T-cell (primary cell): Measurements from ENCODE around the gene MEAF6. TPM values are rescaled to one million over a fixed set of nuclear protein-coding genes. Genes with fewer than 3 reads are reported as not detected.
"Not testable (repeated sequence)": the region's sequence is repeated elsewhere in the genome, so short reads cannot be mapped to it uniquely, and the experiment has no call there.

Experiments
- ATAC-seq, 4 experiments: fragments of 200-7000 bp in 3 of 4; fragments of 150-1000 bp in 1 of 4; cut with Tn5 transposase; replicated peaks in 1 of 4; 1 replicate in 3 of 4; 2 replicates in 1 of 4; pipeline ENCODE4 v1.10.0; 2021; ENCODE audit warnings: moderate library complexity in 3 of 4, mild to moderate bottlenecking in 2 of 4, moderate number of reproducible peaks in 1 of 4
- CTCF ChIA-PET, 2 donors: fragments of 300-600 bp; sonication (Branson Sonifier 250); formaldehyde crosslinking; loops; one replicate each; lab custom pipeline; 2022; ENCODE audit warnings: antibody characterized with exemption in 2 of 2; lab: Charles Lee
- POLR2A ChIA-PET, 2 donors: fragments of 300-600 bp; sonication (Branson Sonifier 250); formaldehyde crosslinking; loops; one replicate each; lab custom pipeline; 2022; ENCODE audit warnings: antibody characterized with exemption in 2 of 2; lab: Charles Lee
- DNase-seq, 35 experiments: peaks; one replicate each; pipeline versions ENCODE4 v3.0.0 to v3.0.0-alpha.2; 2013 to 2023
- H3K27ac ChIP-seq: one replicate; pipeline ENCODE4 v1.5.1; 2013; ENCODE audit warnings: low read length
- H3K27me3 ChIP-seq, 2 experiments: replicated peaks in 1 of 2; 1 replicate in 1 of 2; 2 replicates in 1 of 2; pipeline versions ENCODE4 v1.6.1 to v1.7.0; 2013; ENCODE audit warnings: low read length in 1 of 2, mixed read lengths in 1 of 2; ENCODE audit not compliant: control insufficient read depth in 2 of 2, insufficient read depth in 2 of 2; ENCODE audit errors: extremely low read depth in 1 of 2
- H3K36me3 ChIP-seq, 2 donors: 1 replicate in 1 of 2; 2 replicates in 1 of 2; pipeline versions ENCODE4 v1.6.1 to v1.7.0; 2013; ENCODE audit warnings: low read length in 1 of 2; ENCODE audit not compliant: control insufficient read depth in 2 of 2, insufficient read depth in 1 of 2; ENCODE audit errors: extremely low read depth in 1 of 2
- H3K4me1 ChIP-seq, 2 experiments: 1 replicate in 1 of 2; 2 replicates in 1 of 2; pipeline versions ENCODE4 v1.6.1 to v1.7.0; 2013; ENCODE audit warnings: low read length in 2 of 2, mixed read lengths in 1 of 2; ENCODE audit not compliant: insufficient read depth in 2 of 2, control insufficient read depth in 1 of 2; ENCODE audit errors: extremely low read depth in 1 of 2
- H3K4me3 ChIP-seq, 2 donors: 1 replicate in 1 of 2; 2 replicates in 1 of 2; pipeline versions ENCODE4 v1.5.1 to v1.7.0; 2013; ENCODE audit warnings: mild to moderate bottlenecking in 2 of 2, low read length in 1 of 2, moderate library complexity in 1 of 2; ENCODE audit not compliant: control insufficient read depth in 1 of 2; ENCODE audit errors: extremely low read depth in 1 of 2
- H3K9me3 ChIP-seq: 2 replicates; pipeline ENCODE4 v1.7.0; 2013
- H3K27ac Mint-ChIP-seq, 2 donors: one replicate each; pipeline ENCODE4 v1.8.0; 2020 to 2021; ENCODE audit warnings: mild to moderate bottlenecking in 2 of 2, mixed read lengths in 2 of 2
- H3K27me3 Mint-ChIP-seq, 2 donors: one replicate each; pipeline ENCODE4 v1.8.0; 2021 to 2022; ENCODE audit warnings: mixed read lengths in 2 of 2
- H3K36me3 Mint-ChIP-seq: one replicate; pipeline ENCODE4 v1.8.0; 2021; ENCODE audit warnings: mixed read lengths
- H3K4me1 Mint-ChIP-seq, 3 donors: one replicate each; pipeline ENCODE4 v1.8.0; 2020 to 2022; ENCODE audit warnings: mixed read lengths in 3 of 3, mild to moderate bottlenecking in 1 of 3
- H3K4me3 Mint-ChIP-seq, 3 donors: one replicate each; pipeline ENCODE4 v1.8.0; 2020 to 2022; ENCODE audit warnings: mild to moderate bottlenecking in 3 of 3, mixed read lengths in 3 of 3, moderate library complexity in 3 of 3
- H3K9me3 Mint-ChIP-seq, 3 donors: one replicate each; pipeline ENCODE4 v1.8.0; 2020 to 2022; ENCODE audit warnings: mixed read lengths in 3 of 3
- WGBS: methylation state at CpG from one replicate; pipeline ENCODE4 v1.1.5; 2013; ENCODE audit warnings: missing lambda C conversion rate; ENCODE audit not compliant: insufficient coverage; 5-methylcytosine and 5-hydroxymethylcytosine counted together
- total RNA-seq, 35 experiments: library from RNA in 6 of 35; stranded (reverse) in 6 of 35; fragments of 120-200 nt in 1 of 35; gene quantifications; one replicate each; pipeline versions ENCODE4 v1.2.1 to v1.2.4 and lab custom pipeline; 2013 to 2026

The MEAF6 gene
- total RNA-seq, 5 donors from 2014 or later (not counting 1 experiment from before 2014, with no cell fraction given): 54.0 to 86.3 (median 84.9) TPM

DNA sequence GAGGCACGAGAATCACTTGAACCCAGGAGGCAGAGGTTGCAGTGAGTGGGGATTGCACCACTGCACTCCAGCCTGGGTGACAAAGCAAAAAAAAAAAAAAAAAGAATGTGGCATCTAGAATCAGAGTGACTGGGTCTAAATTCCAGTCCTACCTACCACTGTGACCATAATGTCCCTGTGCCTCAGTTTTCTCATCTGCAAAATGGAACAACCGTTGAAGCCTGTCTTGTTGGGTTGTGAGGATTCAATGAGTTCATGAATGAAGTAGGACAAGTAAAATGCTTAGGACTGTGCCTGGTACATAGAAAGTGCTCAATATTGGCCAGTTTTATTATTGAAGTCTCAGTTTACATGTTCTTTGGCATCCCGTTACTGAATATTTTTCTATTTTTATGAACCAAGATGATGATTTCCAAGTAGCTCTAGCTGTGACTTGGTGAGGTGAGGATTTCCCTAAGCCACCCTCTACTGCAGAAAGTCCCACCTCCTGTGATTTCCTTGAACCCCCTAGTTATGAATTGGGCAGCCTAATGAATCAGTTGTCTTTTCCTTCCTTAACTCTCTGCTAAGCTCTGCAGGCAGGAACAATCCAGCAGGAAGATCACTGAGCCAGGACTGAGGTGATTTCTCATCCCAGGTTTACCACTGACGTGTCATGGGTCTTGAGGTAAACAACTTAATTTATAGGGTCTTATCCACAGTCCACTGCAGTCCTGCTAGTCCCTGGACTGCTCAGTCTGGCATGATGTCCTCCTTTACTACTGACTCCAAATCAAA lies 18.9 kb upstream of the MEAF6 start:
- H3K27me3 Mint-ChIP-seq: no peaks in the 10 kb centered on the region

GRCh38 chr1:37532418-37533156 lies 18.0 kb upstream of the MEAF6 start:
- not testable (repeated sequence) for H3K9me3 Mint-ChIP-seq, H3K27me3 ChIP-seq, H3K27ac Mint-ChIP-seq, H3K27me3 Mint-ChIP-seq, H3K4me3 ChIP-seq, H3K9me3 ChIP-seq, H3K4me1 ChIP-seq, H3K4me3 Mint-ChIP-seq, DNase-seq, ATAC-seq, H3K27ac ChIP-seq, H3K4me1 Mint-ChIP-seq
- 93% methylated on average over 4 of the region's 4 CpGs for WGBS
- ChIA-PET POLR2A (interaction anchor here (0.6 to 0.7 kb wide), 2 partner anchors 45 to 56 kb away, joined by 3 to 7 read pairs; no protein-coding TSS in a partner anchor), CTCF (interaction anchor here in 1 of 2 donors (0.6 kb wide), 1 partner anchor 87 kb away, joined by 5 read pairs; no protein-coding TSS in a partner anchor)
- peaks cover 29% of the 10 kb centered on the region for H3K36me3 Mint-ChIP-seq
- H3K36me3 ChIP-seq: peaks cover 0 to 25% of the 10 kb centered on the region in 2 donors

More for the DNA sequence above, 18.9 kb upstream of the MEAF6 start:
- ATAC-seq: no peak
- peaks cover 2 to 32% of the 10 kb centered on the region in 2 donors for H3K36me3 ChIP-seq
- H3K9me3 ChIP-seq: no peaks in the 10 kb centered on the region
- no peak overlapping the region for H3K27ac ChIP-seq
- Mint-ChIP-seq H3K27ac (no peak overlapping the region), H3K36me3 (peaks cover 38% of the 10 kb centered on the region), H3K9me3 (no peaks in the 10 kb centered on the region), H3K4me3 (no peak overlapping the region), H3K4me1 (peaks cover 0 to 10% (median 5%) of the 10 kb centered on the region in 3 donors)
- ChIA-PET CTCF (no interaction called here), POLR2A (no interaction called here)
- H3K27me3 ChIP-seq: no peaks in the 10 kb centered on the region
- 100% methylated on average over 2 of the region's 4 CpGs for whole genome bisulfite sequencing
- H3K4me1 ChIP-seq: no peaks in the 10 kb centered on the region
- no peak for DNase-seq
- no peak overlapping the region for H3K4me3 ChIP-seq

DNA sequence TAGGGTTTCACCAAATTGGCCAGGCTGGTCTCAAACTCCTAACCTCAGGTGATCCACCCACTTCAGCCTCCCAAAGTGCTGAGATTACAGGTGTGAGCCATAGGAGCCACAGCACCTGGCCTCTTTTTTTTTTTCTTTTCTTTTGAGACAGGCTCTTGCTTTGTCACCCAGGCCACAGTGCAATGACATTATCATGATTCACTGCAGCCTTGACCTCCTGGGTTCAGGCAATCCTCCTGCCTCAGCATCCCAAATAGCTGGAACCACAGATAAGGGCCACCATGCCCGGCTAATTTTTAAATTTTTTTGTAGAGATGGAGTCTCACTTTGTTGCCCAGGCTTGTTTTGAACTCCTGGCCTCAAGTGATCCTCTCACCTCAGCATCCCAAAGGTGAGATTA lies 15.3 kb upstream of the MEAF6 start:
- H3K27me3 ChIP-seq, DNase-seq, H3K9me3 Mint-ChIP-seq, H3K27ac ChIP-seq, CTCF ChIA-PET, H3K4me1 Mint-ChIP-seq, H3K36me3 ChIP-seq, H3K27ac Mint-ChIP-seq, H3K4me1 ChIP-seq, H3K4me3 ChIP-seq, H3K27me3 Mint-ChIP-seq, H3K4me3 Mint-ChIP-seq, ATAC-seq, H3K9me3 ChIP-seq, POLR2A ChIA-PET: not testable (repeated sequence)
- peaks cover 11% of the 10 kb centered on the region for H3K36me3 Mint-ChIP-seq
- WGBS: no CpG with 5 or more reads among the region's 1 CpG

- peaks cover 21 to 28% (median 24%) of the 10 kb centered on the region in 3 donors for H3K4me1 Mint-ChIP-seq
- Histone ChIP-seq H3K27me3 (no peaks in the 10 kb centered on the region), H3K27ac (no peak overlapping the region), H3K36me3 (no peaks in the 10 kb centered on the region), H3K4me1 (peaks cover 0 to 14% of the 10 kb centered on the region in 2 experiments), H3K9me3 (no peaks in the 10 kb centered on the region), H3K4me3 (peak overlapping the region in 1 of 2 donors; percentile 57)
- H3K27ac Mint-ChIP-seq: peak overlapping the region; percentile 78 to 87
- DNase-seq (peak in 11 of 35 experiments; percentile 2 to 47 (median 21)), ATAC-seq (peak in 1 of 4 experiments; percentile 19)
- ChIA-PET POLR2A (no interaction called here), CTCF (interaction anchor here in 1 of 2 donors (0.6 to 1.5 kb wide), 2 partner anchors 32 to 172 kb away, joined by 4 to 5 read pairs; partner anchors contain the start of gene CDCA8)
- peaks cover 0 to 5% (median 0%) of the 10 kb centered on the region in 3 donors for H3K9me3 Mint-ChIP-seq
- peak overlapping the region; percentile 87 to 92 (median 89) for H3K4me3 Mint-ChIP-seq
- H3K36me3 Mint-ChIP-seq: no peaks in the 10 kb centered on the region
- H3K27me3 Mint-ChIP-seq: no peaks in the 10 kb centered on the region
These were observed 5.0 kb upstream of the MEAF6 start for GRCh38 chr1:37519613-37520012.

GRCh38 chr1:37518929-37519328 lies 4.4 kb upstream of the MEAF6 start:
- CTCF ChIA-PET: interaction anchor here in 1 of 2 donors (1.5 kb wide), 1 partner anchor 173 kb away, joined by 4 read pairs; the partner anchor contains the start of gene CDCA8
- H3K27ac ChIP-seq, POLR2A ChIA-PET, H3K36me3 Mint-ChIP-seq, H3K9me3 Mint-ChIP-seq, H3K27me3 ChIP-seq, H3K27me3 Mint-ChIP-seq, H3K9me3 ChIP-seq, H3K36me3 ChIP-seq, ATAC-seq: not testable (repeated sequence)
- Histone ChIP-seq H3K4me1 (peaks cover under 1 to 15% of the 10 kb centered on the region in 2 experiments), H3K4me3 (peak overlapping the region; percentile 44 to 57)
- peak; percentile 13 to 72 (median 48) for DNase-seq
- 35% methylated on average over 11 of the region's 15 CpGs for WGBS
- Mint-ChIP-seq H3K27ac (peak overlapping the region; percentile 78 to 87), H3K4me3 (peak overlapping the region; percentile 87 to 92 (median 89)), H3K4me1 (peaks cover 23 to 30% (median 24%) of the 10 kb centered on the region in 3 donors)

DNA sequence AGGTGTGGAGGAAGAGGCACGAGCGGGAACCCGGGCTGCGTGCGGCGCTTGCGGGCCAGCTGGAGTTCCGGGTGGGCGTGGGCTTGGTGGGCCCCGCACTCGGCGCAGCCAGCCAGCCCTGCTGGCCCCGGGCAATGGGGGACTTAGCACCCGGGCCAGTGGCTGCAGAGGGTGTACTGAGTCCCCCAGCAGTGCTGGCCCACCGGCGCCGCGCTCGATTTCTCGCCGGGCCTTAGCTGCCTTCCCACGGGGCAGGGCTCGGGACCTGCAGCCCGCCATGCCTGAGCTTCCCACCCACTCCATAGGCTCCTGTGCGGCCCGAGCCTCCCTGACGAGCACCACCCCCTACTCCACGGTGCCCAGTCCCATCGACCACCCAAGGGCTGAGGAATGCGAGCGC lies 3.7 kb upstream of the MEAF6 start:
- H3K4me3 Mint-ChIP-seq, H3K36me3 ChIP-seq, CTCF ChIA-PET, H3K27ac Mint-ChIP-seq, H3K27me3 Mint-ChIP-seq, DNase-seq, H3K27ac ChIP-seq, H3K27me3 ChIP-seq, H3K9me3 Mint-ChIP-seq, H3K9me3 ChIP-seq, H3K4me3 ChIP-seq, H3K36me3 Mint-ChIP-seq, ATAC-seq: not testable (repeated sequence)
- H3K4me1 Mint-ChIP-seq: peaks cover 29 to 35% (median 30%) of the 10 kb centered on the region in 3 donors
- POLR2A ChIA-PET: interaction anchor here in 1 of 2 donors (0.6 kb wide), 1 partner anchor 290 kb away, joined by 6 read pairs; the partner anchor contains the start of gene YRDC
- 100% methylated on average over 5 of the region's 31 CpGs for WGBS
- H3K4me1 ChIP-seq: peaks cover 6 to 22% of the 10 kb centered on the region in 2 experiments
